Superior temporal gyrus (tissue), 1 donor: ENCODE measurements around the gene RSL24D1.

Experiments used
- DNase-seq: peaks from one replicate; pipeline ENCODE4 v3.0.0-alpha.2; 2016; ENCODE audit errors: extremely low spot score

Gene RSL24D1

DNA sequence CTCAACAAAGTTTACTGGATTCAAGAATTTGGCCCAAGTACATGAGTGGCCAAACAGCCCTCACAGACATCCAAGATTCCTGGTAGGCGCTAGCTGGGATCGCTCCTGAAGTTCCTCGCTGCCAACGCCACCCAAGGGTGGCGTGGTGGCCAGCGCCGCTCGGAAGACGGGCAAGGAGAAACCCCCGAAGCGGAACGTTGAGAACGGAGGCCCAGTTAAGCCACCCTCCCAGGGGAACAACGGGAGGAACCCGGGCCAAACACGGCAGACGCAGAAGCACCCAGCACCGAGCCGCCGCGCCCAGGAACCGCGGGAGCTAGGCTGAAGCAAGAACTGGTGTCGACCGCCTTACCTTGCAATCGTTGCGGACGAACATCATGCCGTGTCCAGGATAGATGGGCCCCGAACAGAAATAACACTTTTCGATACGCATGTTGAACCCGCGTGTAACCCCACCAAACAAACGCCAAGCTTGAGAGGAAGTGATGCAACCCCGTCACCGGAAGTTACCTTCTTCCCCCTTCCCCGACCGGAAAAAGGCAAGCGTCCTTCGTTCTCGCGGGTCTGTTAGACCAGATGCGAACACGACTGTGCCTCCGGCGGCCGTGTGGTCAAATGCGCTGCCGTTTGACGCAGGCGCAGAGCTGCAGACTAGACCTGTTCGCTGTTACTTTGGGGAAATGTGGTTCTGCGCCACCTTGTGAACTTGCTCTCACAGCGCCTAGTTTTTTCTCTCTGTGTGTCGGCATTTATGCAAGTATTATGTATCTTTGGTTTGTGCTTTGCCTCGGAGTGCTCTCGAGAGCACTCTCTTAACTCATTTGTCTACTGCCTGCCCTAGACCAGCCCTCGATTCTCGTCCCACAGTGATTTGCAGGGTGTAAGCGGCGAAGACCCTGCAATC is at the start of gene RSL24D1:
RSL24D1 (minus strand) TSS at position 484 of the 904 bp plus-strand sequence; CDS start at position 433, 51 bp downstream.
- DNase-seq: peak; percentile 99

DNA sequence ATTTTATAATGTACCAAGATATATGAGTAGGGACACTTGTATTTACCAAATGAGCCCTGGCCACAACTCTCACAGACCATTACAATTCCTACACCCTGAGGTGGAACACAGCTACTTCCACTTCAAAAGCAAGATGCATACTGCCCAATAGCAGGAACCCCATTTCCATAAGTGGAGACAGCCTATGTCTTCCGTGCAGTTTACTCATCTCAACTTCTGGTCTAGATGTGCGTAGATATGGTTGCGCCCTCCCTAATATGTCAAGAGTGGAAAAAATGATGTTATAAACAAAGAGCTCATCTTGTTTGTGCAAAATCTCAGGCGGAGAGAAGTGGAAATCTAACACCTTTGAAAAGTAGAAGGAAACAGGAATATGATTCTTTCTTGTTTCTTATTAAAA is 48.3 kb upstream of the RSL24D1 start:
- DNase-seq: no peak

DNA sequence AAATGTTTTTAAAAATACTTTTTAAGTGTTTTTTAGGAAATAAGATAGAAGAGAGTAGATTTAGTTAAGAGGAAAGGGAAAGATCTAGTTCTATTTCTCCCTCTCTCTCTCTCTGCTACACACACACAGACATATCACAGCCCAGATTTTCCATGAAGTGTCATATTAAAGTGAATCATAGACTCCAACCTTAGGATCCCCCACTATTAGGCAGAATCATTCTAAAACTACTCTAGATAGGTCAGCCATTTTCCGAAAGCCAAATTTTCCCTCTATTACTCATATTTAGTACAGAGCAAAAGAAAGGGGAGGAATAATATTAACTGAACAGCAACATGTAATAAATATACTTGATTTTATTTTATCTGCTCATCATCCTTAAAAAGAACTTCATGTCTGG is 45.1 kb upstream of the RSL24D1 start:
- DNase-seq: no peak

DNA sequence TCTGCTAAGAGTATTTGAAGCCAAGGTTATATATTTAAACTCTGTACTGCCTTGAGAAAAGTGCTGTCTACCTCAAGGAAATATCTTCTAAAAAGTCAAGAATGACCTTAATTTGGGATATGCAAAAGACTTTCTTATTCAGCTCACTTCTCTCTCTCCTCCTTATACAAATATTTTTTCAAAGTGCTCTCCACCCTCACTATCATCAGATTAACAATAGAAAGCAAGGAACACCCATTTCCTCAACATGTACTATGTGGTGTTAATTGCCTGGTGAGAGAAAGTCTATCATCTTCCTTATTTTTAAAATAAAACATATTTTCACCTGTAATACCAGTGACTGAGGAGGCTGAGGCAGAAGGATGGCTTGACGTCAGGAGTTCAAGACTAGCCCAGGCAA is 44.4 kb upstream of the RSL24D1 start:
- DNase-seq: no peak

DNA sequence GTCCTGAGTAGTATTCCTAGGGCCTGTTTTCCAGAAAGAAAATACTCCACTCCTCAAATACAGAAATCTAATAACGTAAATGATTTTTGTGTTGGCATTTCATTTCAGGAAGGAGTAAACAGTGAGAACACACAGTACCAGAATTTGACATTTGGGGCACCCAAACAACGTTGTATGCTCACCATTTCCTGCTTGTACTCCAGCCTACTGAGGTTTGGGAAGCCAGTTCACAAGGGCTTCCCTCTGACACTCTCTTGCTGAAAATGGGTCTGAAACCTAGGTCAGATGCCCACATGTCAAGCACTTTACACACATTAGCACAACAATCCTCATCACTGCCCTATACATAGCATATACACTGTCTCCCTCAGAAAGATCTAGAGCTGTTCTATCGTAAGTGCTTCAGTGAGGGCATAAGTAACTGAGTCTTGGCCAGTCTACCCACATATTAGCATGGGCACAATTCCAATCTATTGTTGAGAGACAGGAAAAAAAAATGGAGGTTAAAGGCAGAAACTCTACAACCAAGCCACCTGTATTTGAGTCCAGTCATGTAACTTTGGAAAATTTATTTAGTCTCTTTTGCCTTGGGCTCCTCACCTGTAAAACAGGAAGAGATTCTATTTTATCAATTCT is 43.5 kb upstream of the RSL24D1 start:
- no peak for DNase-seq

DNA sequence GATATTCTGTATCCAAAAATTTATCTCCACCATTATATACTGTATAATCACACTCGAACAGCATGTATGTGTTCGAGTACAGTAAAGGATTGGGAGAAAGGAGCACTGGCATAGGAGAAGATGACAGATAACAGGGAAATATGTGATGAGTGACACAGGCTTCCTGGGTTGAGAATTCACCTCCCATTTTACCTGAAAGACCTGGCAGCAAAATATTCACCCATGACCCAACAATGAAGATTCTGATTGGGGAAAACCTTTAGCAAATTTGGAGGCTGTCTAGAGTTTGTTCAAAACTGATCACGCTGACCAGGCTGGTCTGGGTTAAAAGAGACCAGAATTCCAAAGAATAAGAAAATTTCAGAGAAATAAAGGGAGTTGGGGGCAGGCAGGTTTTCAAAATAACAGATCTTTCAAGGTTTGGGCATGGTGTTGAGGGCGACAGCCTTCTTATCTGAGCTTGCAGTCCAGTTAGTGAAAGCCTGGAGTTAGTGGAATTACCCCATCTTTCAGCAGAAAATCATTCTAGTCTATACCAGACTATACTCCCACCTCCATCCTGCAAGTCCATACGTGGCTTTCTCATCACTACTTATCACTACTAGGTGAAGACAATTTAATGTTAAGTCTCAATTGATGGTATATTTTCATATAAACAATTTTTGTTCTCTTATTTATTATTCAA is 42.8 kb upstream of the RSL24D1 start:
- no peak for DNase-seq

DNA sequence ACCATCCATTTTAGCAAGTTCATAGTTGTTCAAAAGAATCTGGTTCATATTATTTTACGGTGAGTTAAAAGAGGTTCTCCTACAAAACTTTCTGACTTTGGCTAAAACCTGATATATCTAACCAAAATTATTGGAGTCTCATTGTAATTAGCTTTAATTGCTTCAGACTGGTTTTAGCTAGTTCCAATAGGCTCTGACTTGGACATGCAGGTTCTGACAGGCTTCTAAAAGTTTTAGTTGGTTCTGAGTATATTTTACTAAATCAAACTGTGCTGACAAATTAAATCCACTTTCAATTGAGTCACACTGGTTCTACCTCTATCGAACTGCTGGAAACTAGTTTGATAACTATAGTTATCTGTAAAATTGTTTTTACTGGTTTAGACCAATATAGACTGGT is 42.1 kb upstream of the RSL24D1 start:
- no peak for DNase-seq

DNA sequence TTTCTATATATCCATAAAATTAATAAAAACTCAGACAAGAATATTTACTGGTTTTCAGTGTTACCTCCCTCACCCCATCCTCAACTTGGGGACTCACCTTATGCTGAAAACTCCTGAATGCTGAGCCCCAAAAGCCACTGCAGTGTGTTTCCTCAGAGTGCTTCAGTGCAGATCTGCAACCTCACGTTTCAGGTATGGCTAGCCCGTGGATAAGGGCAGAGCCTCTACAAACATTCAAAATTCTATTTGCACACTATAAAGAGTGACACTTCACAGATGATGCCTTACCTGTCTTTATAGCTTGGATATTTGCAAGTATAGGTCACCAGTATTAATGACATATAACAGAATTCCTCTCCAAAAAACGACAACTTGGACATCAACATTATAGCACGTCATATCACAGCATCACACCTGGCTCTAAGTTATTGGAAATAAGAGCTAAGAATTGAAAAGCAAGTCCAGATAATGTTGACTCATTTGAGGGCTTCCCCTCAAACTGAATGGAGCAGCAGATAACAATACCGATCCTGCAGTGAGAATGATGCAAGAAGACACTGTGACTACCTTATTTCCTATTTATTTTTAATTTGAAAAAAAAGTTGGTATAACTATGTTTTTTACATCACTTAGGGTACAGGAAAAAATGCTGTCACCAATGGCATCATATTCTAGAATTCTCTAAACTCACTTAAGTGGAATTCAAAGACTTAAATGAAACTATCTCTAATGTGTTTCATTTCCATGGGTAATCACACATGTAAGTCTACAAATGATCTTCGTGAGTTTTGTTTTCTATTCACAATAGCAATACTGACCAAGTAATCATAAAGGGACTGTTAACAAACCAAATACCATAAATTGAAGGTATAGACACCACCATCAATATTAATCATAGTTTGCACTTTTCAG is 40.7 kb upstream of the RSL24D1 start:
- no peak for DNase-seq

DNA sequence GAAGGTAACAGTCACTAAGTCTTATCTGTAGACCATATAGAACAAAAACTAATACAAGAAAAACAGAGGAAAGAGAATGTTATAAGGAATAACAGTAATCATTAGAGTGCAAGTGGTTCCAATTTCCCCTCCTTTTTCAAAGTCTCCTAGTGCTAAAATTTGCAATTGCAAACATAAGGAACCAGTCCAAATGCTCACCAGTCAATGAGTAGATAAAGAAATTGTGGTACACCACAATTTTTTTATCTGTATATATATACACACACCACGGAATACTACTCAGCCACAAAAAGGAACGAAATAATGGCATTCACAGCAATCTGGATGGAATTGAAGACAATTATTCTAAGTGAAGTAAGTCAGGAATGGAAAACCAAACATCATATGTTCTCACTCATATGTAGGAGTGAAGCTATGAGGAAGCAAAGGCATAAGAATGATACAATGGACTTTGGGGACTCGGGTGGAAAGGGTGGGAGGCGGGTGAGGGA is 38.9 kb upstream of the RSL24D1 start:
- DNase-seq: no peak

DNA sequence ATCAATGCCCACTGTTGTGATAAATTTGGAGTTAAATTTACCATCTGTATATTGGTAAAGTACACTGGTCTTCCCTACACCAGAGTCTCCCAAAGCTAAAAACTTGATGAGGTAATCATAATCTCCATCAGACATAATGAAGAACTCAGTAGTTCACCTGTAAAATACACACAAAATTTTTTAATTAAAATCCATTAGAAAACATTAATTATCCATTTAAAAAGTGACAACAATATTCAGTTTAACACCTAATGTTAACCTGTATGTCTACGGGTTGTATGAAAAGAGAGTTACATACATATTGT is 38.0 kb upstream of the RSL24D1 start:
- no peak for DNase-seq

DNA sequence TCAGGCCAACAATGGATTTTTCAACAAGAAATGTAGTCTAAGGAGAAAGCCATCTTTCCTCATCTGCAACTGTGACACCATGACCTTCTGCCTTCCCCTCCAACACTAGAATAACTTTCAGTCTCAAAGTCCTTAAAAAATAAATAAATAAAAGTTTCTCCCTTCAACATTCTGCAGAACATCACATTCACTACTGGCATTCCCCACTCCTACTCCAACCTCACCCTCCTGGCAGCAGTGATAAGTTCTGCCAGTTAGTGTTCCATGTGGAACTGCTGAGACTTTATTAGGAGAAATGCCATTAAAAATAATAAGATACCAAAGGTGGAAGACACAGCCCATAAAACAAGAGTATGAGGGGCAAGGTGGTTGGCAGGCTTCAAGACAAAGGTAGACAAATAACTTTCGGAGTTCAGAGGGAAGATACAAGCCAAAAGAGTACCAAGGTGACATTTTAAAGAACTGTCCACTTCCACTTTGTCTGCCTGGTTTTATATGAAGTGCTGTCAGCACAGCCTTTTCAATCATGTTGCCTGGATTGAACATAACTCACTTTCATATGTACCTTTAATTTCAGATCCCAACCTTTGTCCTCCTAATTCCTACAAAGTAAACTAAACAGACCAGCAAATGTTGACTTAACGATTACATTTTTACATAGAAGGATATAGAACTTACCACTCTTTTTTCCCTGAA is 37.5 kb upstream of the RSL24D1 start:
- no peak for DNase-seq

DNA sequence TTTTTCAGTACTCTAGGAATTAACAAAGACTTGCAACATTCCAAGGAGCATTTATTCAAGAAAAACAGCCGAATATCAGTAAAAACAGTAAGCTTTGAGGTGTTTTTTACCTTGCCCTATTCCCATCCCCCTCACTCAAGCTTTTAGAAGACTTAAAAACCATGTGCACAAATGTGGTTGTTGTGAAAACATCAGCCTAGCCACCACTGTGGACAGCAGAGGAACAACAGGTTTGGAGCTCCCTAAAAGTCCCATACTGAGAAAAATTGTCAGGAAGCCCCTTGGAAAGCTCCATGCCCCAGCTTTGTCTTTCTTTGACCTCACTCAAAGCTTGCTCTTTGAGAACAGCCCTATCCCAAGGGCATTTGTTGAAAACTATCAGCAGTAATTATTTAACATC is 34.7 kb upstream of the RSL24D1 start:
- DNase-seq: no peak

DNA sequence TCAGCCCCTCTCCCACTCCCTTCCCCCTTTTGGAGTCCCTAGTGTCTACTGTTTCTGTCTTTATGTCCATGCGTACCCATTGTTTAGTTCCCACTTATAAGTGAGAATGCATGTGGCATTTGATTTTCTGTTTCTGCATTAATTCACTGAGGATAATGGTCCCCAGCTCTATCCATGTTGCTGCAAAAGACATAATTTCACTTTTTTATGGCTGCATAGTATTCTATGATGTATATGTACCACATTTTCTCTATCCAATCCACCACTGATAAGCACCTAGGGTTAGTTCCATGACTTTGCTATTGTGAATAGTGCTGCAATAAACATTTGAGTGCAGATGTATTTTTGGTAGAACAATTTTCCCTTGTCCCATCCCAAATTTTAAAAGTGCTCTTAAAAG is 34.2 kb upstream of the RSL24D1 start:
- DNase-seq: no peak

DNA sequence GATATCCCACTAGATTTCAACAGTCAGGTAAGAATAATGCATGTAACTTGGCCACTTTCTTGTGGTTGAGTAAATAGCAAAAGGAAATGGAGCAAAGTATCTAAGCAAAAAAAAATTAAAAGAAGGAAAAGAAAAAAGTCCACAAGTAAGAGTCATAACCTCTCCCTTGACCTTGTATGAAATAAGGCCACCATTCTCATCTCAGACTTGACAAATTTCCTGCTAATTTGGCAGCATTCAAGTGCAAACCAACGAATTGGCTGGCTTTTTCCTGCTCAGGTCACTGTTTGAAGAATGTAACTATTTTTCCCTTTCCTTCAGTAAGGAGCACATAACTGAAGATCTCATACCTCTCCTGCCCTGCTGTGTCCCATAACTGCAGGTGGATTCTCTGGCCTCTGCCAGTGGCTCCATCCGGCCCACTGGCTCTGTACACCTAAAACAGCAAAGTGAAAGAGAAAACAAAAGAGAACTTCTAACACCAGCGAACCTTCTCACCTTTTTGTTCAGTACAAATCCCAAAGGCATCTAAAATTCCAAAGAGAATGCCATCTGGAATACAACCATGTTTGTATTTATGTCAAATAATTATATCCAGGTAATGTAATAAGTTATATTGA is 33.4 kb upstream of the RSL24D1 start:
- DNase-seq: no peak

DNA sequence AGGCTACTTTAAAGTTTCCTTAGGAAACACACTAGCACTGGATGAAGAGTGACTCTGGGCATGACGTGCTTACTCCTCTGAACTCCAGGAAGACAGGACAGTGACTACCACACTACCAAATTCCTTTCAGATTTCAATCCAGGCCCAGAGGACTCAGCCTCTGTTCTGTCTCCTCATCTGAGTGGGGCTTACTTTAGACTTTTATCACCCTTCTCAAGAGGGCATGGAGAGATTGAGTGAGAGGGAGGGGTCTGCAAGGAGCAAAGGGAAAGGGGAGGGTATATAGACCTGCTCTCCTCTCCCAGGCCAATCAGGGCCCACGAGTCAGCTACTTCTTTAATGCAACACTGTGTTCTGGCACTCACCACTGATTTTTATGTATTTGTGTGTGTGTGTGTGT is 29.4 kb upstream of the RSL24D1 start:
- no peak for DNase-seq

DNA sequence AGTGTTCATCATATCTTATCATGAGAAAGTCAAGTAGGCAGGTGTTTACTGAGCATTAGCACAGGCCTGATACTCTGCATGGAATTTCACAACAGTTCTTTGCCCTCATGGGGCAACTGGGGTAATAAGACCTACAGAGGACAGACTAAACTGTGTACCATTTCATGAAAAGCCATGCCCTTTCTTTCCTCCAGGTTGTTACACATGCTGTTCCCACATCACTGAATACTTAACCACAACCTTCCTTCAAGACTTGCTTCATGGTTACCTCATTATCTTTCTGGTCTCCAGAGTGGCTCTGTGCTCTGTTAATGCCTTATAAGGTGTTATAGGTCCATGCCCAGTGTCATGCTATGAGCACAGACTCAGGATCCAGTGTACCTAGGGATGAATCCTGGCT is 28.2 kb upstream of the RSL24D1 start:
- DNase-seq: no peak

DNA sequence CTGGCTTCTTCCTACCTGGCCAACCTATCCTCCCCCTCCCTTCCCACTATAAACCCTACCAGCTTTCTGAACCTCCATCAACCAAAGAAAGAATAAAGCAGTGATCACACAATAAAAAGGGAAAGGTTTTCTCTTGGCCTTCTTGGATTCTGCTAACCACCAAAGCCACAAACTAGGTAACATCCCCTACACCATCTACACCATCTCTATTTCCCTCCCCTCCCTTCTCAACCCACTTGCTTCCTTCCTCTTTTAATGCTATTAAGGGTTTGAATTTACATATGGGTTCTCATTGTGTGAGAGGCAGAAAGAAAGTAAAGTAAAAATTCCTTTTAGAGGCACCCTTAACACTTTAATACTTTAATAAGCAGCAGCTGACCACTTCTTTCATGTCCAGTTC is 25.8 kb upstream of the RSL24D1 start:
- DNase-seq: no peak

DNA sequence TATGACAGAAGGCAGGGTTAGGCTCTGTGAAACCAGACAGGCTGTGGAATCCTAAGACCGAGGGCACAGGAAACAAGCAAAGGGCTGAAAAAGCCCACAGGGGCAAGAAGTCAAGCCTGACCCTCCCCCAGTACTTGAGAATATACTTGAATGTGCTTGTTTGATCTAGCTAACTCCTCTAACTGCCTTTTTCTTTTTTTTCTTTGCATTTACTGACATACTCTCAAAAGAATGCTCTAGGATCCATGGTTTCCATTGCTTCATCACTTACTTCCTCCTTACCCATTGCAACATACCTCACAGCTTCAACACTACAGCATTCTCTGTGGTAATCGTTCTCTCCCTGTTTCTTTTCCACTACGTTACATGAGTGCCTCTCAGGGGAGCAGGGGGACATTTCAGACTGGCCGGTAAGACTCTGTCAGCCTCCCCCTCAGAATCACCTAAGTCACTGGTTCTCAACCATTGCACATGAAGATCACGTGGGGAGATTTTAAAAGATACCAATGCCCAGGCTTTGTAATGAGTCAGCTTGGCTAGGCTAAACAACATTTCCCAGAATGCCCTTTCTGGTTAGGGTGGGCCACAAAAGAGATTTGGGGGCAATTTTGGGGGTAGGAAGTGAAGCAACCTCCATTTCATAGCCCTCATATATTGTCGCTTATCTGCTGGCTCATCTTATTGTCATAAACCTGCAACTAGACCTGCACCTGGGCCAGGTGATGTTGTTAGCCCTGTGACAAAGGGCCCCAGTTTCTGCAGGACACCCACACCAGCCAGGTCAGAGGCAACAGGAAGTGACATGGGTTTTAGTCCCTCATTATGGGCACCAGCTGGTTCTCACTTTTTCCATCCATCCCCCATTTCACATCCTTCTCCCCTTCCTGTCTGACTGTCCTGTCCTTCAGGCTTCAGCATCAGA is 24.6 kb upstream of the RSL24D1 start:
- DNase-seq: no peak

DNA sequence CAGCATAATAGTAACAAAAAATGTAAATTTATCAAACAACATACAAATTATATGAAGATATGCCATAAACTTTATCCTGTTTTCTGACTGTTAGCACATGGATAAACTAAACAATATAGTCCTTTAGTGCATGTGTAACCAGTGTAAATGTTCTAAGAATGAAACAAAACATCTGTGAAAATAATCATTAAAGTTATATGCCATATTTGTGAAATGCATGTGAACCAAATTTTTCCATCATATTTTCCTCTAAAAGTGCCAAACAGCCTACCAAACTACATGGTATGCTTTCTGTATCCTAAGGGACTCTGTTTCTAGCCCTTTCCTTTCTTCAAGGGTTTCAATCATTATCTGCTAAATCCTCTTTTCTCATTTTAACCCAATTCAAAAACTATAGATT is 23.9 kb upstream of the RSL24D1 start:
- DNase-seq: no peak

DNA sequence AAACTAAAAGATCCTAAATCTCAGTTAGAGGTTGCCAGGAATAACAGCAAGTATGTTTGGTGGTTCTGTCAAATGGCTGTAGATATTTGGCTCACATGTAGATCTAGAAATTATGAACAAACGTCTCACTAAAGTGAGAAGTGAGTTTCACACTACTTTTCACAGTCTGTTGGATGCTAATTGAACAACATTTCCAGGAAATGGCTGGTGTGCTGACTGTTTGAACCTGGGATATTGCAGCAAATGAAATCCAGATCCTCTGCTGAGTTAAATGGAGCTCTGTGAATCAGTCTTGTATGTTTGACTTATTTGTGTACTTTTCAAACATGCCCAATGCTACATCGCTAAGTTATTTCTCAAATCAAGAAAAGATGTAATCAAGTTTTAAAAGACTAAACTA is 21.3 kb upstream of the RSL24D1 start:
- peak; percentile 33 for DNase-seq
